BE2C (cell line): ENCODE measurements around the gene AIF1.

ENCODE experiments used
- DNase-seq: peaks from one replicate; pipeline ENCODE4 v3.0.0-alpha.2; 2020
- H3K27me3 ChIP-seq: fragments of 250-450 bp; sonication (Bioruptor Pico); 2 replicates; pipeline ENCODE4 v1.5.1; 2020; ENCODE audit warnings: mild to moderate bottlenecking
- H3K36me3 ChIP-seq: fragments of 250-450 bp; sonication (Bioruptor Pico); 2 replicates; pipeline ENCODE4 v1.5.1; 2020; ENCODE audit warnings: mild to moderate bottlenecking
- H3K4me1 ChIP-seq: fragments of 250-450 bp; sonication (Bioruptor Pico); 2 replicates; pipeline ENCODE4 v1.5.1; 2020
- H3K4me3 ChIP-seq: 2 replicates; pipeline ENCODE4 v1.5.1; 2011; ENCODE audit warnings: low read depth, low read length
- H3K9me3 ChIP-seq: fragments of 250-450 bp; sonication (Bioruptor Pico); 2 replicates; pipeline ENCODE4 v1.5.1; 2020
- CTCF ChIP-seq: IDR thresholded peaks from 2 replicates; pipeline ENCODE4 v1.5.1; 2012; ENCODE audit warnings: mild to moderate bottlenecking, low read depth, low read length

The AIF1 gene

DNA sequence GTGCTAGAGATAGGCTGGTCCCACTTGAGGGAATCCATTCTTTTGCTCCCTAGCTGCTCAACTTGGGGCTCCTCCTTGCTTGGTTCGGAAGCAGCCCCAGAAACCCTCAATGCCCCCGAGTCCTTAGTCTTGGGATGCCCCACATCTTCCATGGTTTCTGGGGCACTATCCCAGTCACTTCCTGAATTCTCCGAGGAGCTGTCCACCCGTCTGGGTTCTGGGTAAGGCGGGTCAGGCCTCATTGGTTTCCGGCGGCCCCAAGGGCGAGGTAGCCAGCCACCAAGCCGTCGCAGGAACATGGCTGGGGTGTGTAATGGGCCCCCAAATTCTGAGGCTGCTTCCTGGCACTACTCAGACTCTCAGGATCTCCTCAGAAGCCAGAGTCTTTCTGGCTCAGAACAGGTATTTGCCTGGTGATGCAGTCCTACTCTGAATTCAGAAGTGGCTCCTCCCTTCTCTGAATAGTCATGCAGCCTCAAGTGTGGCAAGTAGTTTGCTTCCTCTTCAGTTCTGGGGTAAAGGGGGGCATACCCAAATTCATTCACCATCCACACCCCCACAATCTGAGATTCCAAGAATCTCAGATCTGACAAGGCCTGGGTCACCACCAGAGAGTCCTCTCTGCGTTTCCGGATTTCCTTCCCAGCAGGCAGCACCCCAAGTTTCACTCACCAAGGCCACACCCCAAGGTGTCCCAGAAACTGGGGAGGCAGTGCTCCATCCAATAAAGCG is 44.8 kb downstream of the AIF1 start:
- Histone ChIP-seq H3K4me1 (no peaks in the 10 kb centered on the region), H3K36me3 (peaks cover 8% of the 10 kb centered on the region)
- no peak for DNase-seq

DNA sequence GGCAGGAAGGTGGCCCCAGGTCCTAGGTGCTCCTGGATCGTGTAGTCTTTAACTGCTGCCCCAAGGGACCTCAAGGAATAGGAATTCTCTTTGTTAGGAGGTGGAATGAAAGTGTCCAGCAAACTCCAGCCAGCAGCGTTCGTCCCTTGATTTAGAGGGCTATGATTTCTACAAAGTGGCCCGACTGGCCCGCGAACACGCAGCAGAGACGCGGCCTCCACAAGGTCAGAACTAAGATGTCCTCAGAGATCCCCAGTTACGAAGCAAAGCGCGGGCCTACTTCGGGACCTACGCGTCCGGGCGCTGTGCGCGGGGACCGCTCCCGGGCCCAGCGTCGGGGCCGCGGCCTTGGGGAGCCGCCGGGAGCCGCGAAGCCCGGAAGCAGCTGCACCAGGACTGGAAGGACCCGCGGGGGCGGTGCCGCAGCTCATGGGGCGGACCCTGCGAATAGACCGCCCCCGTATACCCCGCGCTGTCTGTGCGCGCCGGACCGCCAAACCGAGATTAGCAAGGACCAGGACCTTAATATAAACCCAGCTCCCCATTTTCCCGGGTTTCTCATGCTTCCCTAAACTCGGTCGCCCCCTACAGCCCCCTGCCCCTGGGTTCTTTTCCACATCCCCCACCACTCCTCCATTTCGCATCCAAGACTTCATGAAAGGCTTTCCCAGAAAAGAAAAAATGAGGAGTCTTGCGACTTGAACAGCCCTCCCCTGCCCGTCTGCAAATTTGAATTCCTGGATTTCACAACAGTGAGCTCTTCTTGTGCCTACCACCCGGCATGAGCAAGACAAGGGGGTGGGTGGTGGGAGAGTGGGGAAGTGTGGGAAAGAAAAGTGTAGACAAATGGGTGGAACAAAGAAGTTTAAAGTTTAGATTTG is 45.6 kb downstream of the AIF1 start, which contains the start of gene C6orf47:
Gene C6orf47 (minus strand): TSS at position 398 of the 881 bp plus-strand sequence. CDS start 831 bp downstream, outside the sequence.
- Histone ChIP-seq H3K9me3 (no peaks in the 10 kb centered on the region), H3K36me3 (peaks cover 8% of the 10 kb centered on the region), H3K27me3 (no peaks in the 10 kb centered on the region), H3K4me3 (peak within 1 kb of the TSS; percentile 85), H3K4me1 (no peaks in the 10 kb centered on the region)
- peak; percentile 91 for DNase-seq
- TF ChIP-seq CTCF, result no peak

More for the DNA sequence above, 44.8 kb downstream of the AIF1 start:
- Histone ChIP-seq H3K9me3 (no peaks in the 10 kb centered on the region), H3K27me3 (no peaks in the 10 kb centered on the region), H3K4me3 (peak overlapping the region; percentile 85)
- TF ChIP-seq CTCF, result no peak

DNA sequence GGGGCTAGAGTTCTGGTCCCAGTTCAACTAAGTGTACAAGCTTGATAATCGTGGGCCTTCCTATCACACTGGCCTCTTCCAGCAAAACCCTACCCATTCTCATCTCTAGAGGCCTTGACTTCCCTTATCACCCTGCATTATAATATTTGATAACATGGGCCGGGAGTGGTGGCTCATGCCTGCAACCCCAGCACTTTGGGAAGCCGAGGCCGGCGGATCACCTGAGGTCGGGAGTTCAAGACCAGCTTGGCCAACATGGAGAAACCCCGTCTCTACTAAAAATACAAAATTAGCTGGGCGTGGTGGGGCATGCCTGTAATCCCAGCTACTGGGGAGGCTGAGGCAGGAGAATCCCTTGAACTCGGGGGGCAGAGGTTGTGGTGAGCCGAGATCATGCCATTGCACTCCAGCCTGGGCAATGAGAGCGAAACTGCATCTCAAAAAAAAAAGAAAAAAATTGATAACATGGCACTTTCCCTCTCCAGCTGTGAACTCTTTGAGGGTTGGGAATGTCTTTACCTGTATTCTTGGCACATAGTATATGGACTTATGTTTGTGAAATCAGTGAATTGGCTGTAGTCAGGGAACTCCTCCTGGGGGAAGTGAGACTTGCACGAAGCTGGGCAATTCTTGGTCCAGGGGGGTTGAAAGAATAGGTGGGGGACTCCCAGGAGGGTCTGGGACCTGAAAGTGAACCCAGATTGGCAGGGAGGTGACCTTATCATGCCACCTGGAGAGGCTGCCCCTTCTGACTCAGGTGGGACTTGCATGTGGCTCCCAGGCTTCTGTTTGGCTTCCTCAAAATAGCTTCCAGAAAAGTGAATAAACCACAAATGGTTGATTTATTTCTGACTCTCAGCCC is 46.5 kb downstream of the AIF1 start:
- H3K9me3 ChIP-seq, result no peaks in the 10 kb centered on the region

DNA sequence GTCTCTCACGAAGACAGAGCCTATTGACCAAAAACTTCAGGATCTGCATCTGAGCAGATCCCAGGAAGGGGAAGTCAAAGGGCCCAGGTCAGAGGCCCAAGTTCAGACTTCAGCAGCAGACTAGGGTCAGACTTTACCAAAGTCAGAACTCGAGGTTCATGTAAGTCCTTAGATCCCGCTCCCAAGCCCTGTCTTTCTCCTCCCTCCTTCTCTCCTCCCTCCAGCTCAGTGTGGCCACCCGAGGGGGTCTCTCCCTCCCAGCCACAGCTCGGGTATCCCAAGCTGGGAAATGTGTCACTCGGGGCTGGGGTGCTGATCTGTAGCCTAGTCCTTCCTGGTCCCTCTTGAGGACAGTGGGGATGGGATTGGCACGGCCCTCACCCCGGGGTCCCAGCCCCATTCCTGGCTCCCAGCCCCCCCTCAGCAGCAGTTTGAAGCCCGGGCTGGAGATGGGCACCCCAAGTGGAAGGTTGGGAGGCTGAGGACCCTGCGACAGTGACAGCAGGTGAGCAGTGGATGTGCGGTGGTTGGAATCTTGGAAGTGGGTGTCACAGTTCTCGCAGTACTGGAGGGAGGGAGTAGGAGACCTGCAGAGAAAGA is 47.2 kb downstream of the AIF1 start:
- Histone ChIP-seq H3K4me1 (no peaks in the 10 kb centered on the region), H3K36me3 (peaks cover 13% of the 10 kb centered on the region), H3K4me3 (no peak overlapping the region), H3K9me3 (no peaks in the 10 kb centered on the region), H3K27me3 (no peaks in the 10 kb centered on the region)
- DNase-seq, result no peak
- no peak for TF ChIP-seq CTCF

More for the DNA sequence above, 46.5 kb downstream of the AIF1 start:
- Histone ChIP-seq H3K4me1 (no peaks in the 10 kb centered on the region), H3K27me3 (no peaks in the 10 kb centered on the region), H3K36me3 (peaks cover 8% of the 10 kb centered on the region), H3K4me3 (peak overlapping the region; percentile 85)
- TF ChIP-seq CTCF, result no peak
- no peak for DNase-seq

DNA sequence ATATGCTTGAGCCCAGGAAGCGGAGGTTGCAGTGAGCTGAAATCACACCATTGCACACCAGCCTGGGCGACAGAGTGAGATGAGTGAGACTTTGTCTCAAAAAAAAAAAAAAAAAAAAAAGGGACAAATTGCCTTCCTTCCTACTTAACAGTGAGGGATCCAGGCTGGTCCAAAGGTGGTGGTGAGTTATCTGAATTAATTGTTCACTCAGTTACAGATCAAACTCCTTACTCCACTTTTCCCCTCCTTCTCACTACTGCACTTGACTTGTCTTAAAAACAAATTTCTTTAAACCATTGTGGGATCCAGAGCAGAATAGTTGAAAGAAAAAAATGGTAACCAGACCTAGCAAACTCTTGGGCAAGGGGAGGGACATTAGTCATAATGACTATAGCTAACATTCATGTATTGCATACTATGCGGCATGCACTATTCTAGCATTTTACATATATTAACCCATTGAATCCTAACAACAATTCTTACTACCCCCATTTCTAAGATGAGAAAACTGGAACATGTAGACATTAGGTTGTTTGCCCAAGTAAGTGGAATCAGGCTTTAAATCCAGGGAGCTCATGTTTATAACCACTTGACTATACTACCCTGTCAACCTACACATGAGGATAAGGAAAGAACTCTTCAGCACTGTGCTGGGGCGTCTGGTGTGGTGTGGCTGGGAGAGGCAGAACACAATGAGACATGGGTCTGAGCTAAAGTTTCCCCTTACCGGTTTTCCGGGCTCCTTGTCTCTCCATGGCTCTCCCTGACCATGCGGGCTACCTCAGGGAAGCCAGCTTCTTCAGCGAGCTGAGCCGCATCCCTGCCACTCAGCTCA is 48.3 kb downstream of the AIF1 start:
- peak overlapping the region; percentile 87 for H3K4me3 ChIP-seq
- H3K9me3 ChIP-seq, result no peaks in the 10 kb centered on the region
- H3K27me3 ChIP-seq, result no peaks in the 10 kb centered on the region
- no peaks in the 10 kb centered on the region for H3K4me1 ChIP-seq
- no peak for TF ChIP-seq CTCF
- DNase-seq, result no peak
- H3K36me3 ChIP-seq, result peaks cover 24% of the 10 kb centered on the region
